GM23338 (cell line): ENCODE results near the gene GRM5.

ENCODE experiments used
- CREB1 ChIP-seq: fragments of 250-450 bp; sonication (Bioruptor Pico); IDR thresholded peaks from 2 replicates; pipeline ENCODE4 v1.5.0; 2020; ENCODE audit warnings: low read depth, mild to moderate bottlenecking, moderate library complexity
- EZH2 ChIP-seq: fragments of 200-600 bp; sonication (generic); IDR thresholded peaks from one replicate; pipeline ENCODE4 v1.8.0; 2017; ENCODE audit warnings: antibody characterized with exemption, mild to moderate bottlenecking, low read depth; ENCODE audit not compliant: unreplicated experiment
- EZH2phosphoT487 ChIP-seq: fragments of 200-600 bp; sonication (generic); IDR thresholded peaks from one replicate; pipeline ENCODE4 v1.8.1; 2018; ENCODE audit warnings: antibody characterized with exemption; ENCODE audit not compliant: unreplicated experiment
- JUNB ChIP-seq: IDR thresholded peaks from one replicate; pipeline ENCODE4 v1.6.1; 2016; ENCODE audit warnings: antibody characterized with exemption; ENCODE audit not compliant: unreplicated experiment
- NANOG ChIP-seq: IDR thresholded peaks from 2 replicates; pipeline ENCODE4 v1.6.1; 2016; ENCODE audit warnings: antibody characterized with exemption, borderline replicate concordance
- POLR2AphosphoS5 ChIP-seq: IDR thresholded peaks from 2 replicates; pipeline ENCODE4 v1.6.1; 2016; ENCODE audit warnings: antibody characterized with exemption, low read depth
- ZNF331 ChIP-seq: fragments of 250-450 bp; sonication (Bioruptor Pico); IDR thresholded peaks from 2 replicates; pipeline ENCODE4 v1.5.0; 2020; ENCODE audit warnings: low read depth, mild to moderate bottlenecking, moderate library complexity
- TF ChIP-seq, protein P1 (sequence below), 2 experiments: fragments of 200-600 bp in 1 of 2; sonication (generic) in 1 of 2; conservative IDR thresholded peaks; 2 replicates each; pipeline versions ENCODE4 v1.5.1 to v1.6.1; 2016 to 2017; ENCODE audit warnings: antibody characterized with exemption in 2 of 2, low read depth in 2 of 2, mild to moderate bottlenecking in 2 of 2, moderate library complexity in 1 of 2
- TF ChIP-seq, protein P2 (sequence below): IDR thresholded peaks from one replicate; pipeline ENCODE4 v1.6.1; 2018; ENCODE audit warnings: antibody characterized with exemption; ENCODE audit not compliant: unreplicated experiment
- TF ChIP-seq, protein P3 (sequence below): IDR thresholded peaks from 2 replicates; pipeline ENCODE4 v1.6.1; 2016; ENCODE audit warnings: antibody characterized with exemption

DNA sequence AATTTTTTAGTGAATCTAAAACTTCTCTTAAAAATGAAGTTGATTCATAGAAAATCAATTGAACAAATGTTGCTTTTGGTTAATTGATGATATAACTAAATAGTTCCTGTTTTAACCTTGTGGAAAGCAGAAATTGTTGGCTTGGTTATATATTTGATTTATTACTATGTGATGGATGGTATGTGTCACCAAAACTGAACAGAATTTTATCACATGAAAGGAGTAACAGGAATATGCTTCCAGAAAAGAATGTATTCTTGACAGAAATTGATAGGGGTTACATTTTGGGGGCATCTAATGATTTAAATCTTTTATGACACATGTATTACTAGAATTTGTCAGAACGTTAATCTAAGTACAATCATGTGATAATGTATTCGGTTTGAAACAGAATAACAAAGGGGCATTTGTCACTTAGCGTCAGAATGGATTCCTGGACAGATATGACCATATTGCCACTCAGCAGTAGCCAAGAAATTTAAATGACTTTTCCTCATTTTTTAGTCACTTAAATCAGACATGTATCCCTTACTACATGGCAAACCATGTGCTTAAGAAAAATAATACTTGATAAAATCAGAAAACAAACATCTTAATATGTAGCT, 295.2 kb downstream of the GRM5 start:
- TF ChIP-seq, protein P1, sequence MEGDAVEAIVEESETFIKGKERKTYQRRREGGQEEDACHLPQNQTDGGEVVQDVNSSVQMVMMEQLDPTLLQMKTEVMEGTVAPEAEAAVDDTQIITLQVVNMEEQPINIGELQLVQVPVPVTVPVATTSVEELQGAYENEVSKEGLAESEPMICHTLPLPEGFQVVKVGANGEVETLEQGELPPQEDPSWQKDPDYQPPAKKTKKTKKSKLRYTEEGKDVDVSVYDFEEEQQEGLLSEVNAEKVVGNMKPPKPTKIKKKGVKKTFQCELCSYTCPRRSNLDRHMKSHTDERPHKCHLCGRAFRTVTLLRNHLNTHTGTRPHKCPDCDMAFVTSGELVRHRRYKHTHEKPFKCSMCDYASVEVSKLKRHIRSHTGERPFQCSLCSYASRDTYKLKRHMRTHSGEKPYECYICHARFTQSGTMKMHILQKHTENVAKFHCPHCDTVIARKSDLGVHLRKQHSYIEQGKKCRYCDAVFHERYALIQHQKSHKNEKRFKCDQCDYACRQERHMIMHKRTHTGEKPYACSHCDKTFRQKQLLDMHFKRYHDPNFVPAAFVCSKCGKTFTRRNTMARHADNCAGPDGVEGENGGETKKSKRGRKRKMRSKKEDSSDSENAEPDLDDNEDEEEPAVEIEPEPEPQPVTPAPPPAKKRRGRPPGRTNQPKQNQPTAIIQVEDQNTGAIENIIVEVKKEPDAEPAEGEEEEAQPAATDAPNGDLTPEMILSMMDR (conservative IDR thresholded peaks at IDR 0.05; ENCODE audit: low read depth in 2 of 2) = no peak
- TF ChIP-seq, protein P2, sequence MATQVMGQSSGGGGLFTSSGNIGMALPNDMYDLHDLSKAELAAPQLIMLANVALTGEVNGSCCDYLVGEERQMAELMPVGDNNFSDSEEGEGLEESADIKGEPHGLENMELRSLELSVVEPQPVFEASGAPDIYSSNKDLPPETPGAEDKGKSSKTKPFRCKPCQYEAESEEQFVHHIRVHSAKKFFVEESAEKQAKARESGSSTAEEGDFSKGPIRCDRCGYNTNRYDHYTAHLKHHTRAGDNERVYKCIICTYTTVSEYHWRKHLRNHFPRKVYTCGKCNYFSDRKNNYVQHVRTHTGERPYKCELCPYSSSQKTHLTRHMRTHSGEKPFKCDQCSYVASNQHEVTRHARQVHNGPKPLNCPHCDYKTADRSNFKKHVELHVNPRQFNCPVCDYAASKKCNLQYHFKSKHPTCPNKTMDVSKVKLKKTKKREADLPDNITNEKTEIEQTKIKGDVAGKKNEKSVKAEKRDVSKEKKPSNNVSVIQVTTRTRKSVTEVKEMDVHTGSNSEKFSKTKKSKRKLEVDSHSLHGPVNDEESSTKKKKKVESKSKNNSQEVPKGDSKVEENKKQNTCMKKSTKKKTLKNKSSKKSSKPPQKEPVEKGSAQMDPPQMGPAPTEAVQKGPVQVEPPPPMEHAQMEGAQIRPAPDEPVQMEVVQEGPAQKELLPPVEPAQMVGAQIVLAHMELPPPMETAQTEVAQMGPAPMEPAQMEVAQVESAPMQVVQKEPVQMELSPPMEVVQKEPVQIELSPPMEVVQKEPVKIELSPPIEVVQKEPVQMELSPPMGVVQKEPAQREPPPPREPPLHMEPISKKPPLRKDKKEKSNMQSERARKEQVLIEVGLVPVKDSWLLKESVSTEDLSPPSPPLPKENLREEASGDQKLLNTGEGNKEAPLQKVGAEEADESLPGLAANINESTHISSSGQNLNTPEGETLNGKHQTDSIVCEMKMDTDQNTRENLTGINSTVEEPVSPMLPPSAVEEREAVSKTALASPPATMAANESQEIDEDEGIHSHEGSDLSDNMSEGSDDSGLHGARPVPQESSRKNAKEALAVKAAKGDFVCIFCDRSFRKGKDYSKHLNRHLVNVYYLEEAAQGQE = no peak
- TF ChIP-seq, protein P3, sequence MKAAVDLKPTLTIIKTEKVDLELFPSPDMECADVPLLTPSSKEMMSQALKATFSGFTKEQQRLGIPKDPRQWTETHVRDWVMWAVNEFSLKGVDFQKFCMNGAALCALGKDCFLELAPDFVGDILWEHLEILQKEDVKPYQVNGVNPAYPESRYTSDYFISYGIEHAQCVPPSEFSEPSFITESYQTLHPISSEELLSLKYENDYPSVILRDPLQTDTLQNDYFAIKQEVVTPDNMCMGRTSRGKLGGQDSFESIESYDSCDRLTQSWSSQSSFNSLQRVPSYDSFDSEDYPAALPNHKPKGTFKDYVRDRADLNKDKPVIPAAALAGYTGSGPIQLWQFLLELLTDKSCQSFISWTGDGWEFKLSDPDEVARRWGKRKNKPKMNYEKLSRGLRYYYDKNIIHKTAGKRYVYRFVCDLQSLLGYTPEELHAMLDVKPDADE = no peak
- TF ChIP-seq CREB1 (CRISPR knock-in tag) (no peak), EZH2phosphoT487 (no peak), EZH2 (no peak), POLR2AphosphoS5 (no peak), ZNF331 (CRISPR knock-in tag) (no peak), NANOG (no peak), JUNB (no peak)
